ENCODE data around the gene GRIK4.

DNA sequence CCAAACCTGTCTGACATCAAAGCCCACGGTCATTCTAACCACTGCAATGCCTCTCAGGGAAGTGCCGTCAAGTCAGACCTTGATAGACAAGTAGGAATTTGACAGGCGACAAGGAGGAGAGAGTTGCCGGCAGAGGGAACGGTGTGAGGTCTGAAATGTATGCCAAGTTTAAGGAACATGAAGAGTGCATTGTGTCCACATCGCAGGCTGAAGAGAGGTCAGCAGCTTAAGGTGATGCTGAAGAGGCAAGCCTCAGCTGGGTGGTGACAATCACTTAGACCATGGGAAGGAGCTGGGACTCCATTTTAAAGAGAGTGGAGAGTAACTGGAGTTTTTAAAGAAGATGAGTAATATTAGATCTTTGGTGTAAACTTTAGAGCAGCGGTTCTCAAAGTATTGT is 407.5 kb downstream of the GRIK4 start:
- TF ChIP-seq POLR2A (IDR thresholded peaks at IDR 0.05) (no peak), POLR2AphosphoS5 (IDR thresholded peaks at IDR 0.05) (no peak)
